HEK293T (cell line): ENCODE measurements around the gene CFAP54.

Source experiments
- ARNT ChIP-seq: fragments of 450-650 bp; IDR thresholded peaks from 2 replicates; pipeline ENCODE4 v1.6.1; 2017; ENCODE audit warnings: mild to moderate bottlenecking
- ELF4 ChIP-seq: fragments of 450-650 bp; IDR thresholded peaks from 2 replicates; pipeline ENCODE4 v1.6.1; 2017; ENCODE audit warnings: antibody characterized with exemption
- FOXA1 ChIP-seq: fragments of 450-650 bp; IDR thresholded peaks from 2 replicates; pipeline ENCODE4 v1.6.1; 2016; ENCODE audit warnings: mild to moderate bottlenecking
- L3MBTL2 ChIP-seq: fragments of 450-650 bp; conservative IDR thresholded peaks from 2 replicates; pipeline ENCODE4 v1.6.1; 2016; ENCODE audit warnings: mild to moderate bottlenecking
- LEF1 ChIP-seq: fragments of 450-650 bp; IDR thresholded peaks from 2 replicates; pipeline ENCODE4 v1.6.1; 2017; ENCODE audit warnings: mild to moderate bottlenecking, borderline replicate concordance
- SP1 ChIP-seq: fragments of 450-650 bp; IDR thresholded peaks from 2 replicates; pipeline ENCODE4 v1.6.1; 2017
- SUZ12 ChIP-seq: fragments of 450-650 bp; IDR thresholded peaks from 2 replicates; pipeline ENCODE4 v1.6.1; 2016; ENCODE audit warnings: mild to moderate bottlenecking
- TARDBP ChIP-seq: fragments of 450-650 bp; IDR thresholded peaks from 2 replicates; pipeline ENCODE4 v1.6.1; 2016

- TF ChIP-seq TARDBP (no peak), ELF4 (no peak), LEF1 (no peak), FOXA1 (no peak), L3MBTL2 (no peak), ARNT (no peak), SP1 (no peak), SUZ12 (no peak)
These were observed 287.5 kb downstream of the CFAP54 start for GRCh38 chr12:96776908-96777307.
